ENCODE results near the gene MACROD2.
"Not testable (repeated sequence)": the region's sequence is repeated elsewhere in the genome, so short reads cannot be mapped to it uniquely, and the experiment has no call there.

Gene MACROD2

DNA sequence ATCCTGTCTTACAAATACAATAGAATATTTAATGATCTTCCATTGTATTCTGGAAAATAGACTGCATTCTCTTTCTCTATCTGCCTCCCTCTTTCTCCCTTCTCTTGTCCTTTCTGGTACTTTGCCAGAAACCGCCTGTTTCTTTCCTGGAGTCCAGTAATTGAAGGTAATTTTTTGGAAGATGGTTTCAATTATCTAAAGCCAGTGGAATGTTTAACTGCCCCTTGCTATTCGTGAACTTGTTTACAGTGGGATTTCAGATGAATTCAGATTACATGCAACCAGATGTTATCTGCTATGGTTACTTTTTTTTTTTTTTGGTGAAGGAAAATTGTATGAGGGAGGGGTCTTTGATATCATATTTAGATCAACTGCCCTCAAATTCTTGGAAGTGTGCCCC is 997.6 kb downstream of the MACROD2 start:
- no peak for DNase-seq (ENCODE audit: low read depth)

GRCh38 chr20:14996883-14997672 is 1001.8 kb downstream of the MACROD2 start:
- no peak for DNase-seq (ENCODE audit: low read depth)

DNA sequence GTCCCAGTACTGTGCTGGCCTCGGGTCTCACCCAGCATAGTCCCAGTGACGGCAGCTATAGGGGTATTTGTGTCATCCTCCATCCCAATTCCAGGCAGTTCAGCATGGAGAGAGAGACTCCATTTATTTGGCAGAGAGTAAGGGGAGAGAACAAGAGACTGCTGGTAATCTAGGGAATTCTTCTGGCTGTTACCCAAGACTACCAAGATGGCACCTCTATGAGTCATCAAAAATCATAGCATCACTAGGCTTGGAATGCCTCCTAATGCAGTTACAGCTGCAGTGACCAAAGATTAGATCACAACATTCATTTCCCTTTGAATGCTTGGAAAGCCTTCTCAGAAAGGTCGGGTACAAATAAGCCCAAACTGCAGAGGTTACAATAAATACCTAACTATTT is 1002.5 kb downstream of the MACROD2 start:
- no peak for DNase-seq (ENCODE audit: low read depth)

GRCh38 chr20:15005300-15005986 is 1010.1 kb downstream of the MACROD2 start:
- DNase-seq (ENCODE audit: low read depth), result no peak

DNA sequence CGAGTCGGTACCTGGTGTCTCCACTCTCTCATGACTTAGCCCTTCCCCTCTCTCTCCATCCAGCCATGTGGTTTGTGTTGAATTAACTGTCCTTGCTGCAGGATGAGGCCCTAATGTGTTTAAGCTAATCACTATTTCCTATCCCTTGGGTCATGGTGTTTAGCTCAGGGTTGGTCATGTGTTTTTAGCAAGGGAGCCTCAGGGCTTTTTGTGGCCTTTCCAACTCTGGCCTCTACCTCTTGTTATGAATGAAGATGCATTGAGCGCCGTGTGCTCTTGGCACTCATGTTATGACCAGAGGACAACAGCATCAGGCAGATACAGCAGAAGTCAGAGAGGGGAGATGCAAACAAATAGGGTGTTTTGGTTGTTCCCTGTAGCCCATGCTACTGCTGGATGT is 1016.3 kb downstream of the MACROD2 start:
- no peak for DNase-seq (ENCODE audit: low read depth)

GRCh38 chr20:15012566-15012965 is 1017.2 kb downstream of the MACROD2 start:
- DNase-seq (ENCODE audit: low read depth), result no peak

GRCh38 chr20:15016875-15017274 is 1021.6 kb downstream of the MACROD2 start:
- not testable (repeated sequence) for DNase-seq (ENCODE audit: low read depth)

GRCh38 chr20:15018966-15019365 is 1023.6 kb downstream of the MACROD2 start:
- no peak for DNase-seq (ENCODE audit: low read depth)

DNA sequence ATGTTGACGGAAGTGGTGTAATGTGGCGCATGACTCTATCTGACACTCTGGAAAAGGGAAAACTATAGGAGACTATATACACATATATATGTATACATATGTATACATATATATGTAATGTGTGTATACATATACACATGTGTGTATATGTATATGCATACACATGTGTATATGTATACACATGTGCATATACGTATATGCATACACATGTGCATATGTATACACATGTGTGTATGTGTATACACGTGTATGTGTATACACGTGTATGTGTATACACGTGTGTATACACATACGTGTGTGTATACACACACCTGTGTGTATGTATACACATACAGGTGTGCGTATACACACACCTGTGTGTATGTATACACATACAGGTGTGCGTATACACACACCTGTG is 1025.5 kb downstream of the MACROD2 start:
- no peak for DNase-seq (ENCODE audit: low read depth)

GRCh38 chr20:15022921-15023320 is 1027.6 kb downstream of the MACROD2 start:
- no peak for DNase-seq (ENCODE audit: low read depth)

DNA sequence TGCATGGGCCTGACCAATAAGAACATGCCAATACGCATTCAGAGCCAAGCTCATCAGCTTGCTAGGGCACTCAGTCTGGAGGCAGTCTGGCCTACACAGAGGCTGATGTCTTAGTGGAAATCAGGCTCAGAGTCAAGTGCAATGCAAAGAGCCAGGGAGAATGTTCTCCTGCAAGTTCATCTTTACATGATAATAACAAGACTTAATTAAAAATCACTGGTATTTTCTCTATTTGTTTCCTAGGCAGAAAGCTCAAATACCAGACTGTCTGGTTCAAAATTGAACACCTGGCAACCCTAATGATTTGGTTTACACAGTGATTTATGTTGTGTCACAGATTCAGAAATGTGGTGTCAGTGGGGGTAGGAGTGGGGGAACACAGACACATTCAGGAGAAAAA is 1031.4 kb downstream of the MACROD2 start:
- DNase-seq (ENCODE audit: low read depth), result no peak

DNA sequence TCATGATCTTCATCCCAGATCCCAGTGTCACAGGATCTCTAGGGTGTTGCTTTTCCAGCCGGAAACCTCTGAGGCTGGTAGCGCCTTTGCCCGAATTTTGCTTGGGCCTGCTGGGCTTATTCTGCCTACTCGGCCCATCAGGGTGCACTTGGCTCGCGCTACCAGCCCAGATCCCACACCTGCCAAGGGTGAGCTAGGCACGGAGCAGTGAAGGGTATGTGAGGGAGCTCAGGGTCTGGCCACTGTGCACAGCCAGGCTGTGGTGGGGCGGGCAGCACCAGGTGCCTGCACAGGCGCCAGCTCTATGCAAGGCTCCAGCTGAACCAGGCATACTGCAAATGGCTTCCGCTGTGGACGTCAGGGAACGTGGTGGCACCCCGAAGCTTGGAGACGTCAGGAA is 1035.5 kb downstream of the MACROD2 start:
- no peak for DNase-seq (ENCODE audit: low read depth)

- no peak for DNase-seq (ENCODE audit: low read depth)
Measured at GRCh38 chr20:15031546-15032351, 1036.4 kb downstream of the MACROD2 start.

DNA sequence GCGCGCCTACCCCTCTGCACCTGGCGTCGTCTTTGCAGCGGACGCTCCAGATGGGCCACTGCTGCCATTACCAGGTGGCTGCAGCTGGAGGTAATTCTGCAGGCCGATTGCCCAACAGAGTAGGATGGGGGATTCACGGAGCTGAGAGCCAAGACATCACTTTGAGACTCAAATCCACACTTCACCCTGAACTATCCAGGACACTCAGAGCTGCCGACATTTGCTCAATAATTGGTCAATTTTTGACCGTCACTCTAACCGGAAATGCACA is 1037.0 kb downstream of the MACROD2 start:
- DNase-seq (ENCODE audit: low read depth), result no peak

DNA sequence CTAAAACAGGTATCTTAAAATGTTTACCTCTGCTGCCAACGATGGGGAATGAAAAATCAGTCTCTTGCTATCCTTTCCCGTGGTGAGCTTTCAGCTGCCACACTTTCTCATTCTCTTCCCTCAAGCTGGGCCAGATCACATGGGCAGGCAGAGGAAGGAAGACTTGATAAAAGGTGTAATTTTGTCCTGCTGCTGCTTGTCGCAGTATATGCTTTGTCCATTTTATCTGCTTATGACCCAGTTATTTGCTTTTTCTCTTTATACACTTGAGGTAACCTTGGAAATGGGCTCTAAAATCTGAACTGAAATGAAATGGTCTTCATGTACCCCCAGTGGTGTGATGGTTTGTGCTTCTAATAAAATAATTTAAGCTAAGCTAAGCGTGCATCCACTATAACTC is 1038.0 kb downstream of the MACROD2 start:
- DNase-seq (ENCODE audit: low read depth), result no peak

DNA sequence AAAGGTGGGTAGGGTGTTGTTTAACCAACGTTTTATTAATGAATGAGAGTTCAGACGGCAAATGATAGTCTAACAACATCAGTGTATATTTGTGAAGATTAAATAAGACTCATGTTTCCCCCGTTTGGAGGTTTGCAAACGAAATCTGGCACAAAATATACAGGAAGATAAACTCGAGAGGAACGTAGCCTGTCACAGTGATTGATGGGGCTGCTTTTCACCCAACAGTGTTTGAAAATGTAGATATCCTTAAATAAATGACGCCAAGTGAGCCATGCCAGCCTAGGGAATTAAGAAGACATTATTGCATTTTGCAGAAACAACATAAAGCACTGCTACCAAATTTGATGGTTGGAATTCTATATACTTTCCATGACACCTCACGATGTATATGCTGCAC is 1038.6 kb downstream of the MACROD2 start:
- DNase-seq (ENCODE audit: low read depth), result no peak

GRCh38 chr20:15036948-15037347 is 1041.6 kb downstream of the MACROD2 start:
- no peak for DNase-seq (ENCODE audit: low read depth)

GRCh38 chr20:15039088-15039752 is 1043.9 kb downstream of the MACROD2 start:
- no peak for DNase-seq (ENCODE audit: low read depth)

GRCh38 chr20:15042723-15043122 is 1047.4 kb downstream of the MACROD2 start:
- no peak for DNase-seq (ENCODE audit: low read depth)

GRCh38 chr20:15045246-15045645 is 1049.9 kb downstream of the MACROD2 start:
- DNase-seq (ENCODE audit: low read depth), result no peak

- no peak for DNase-seq (ENCODE audit: low read depth)
Measured at GRCh38 chr20:15047042-15047441, 1051.7 kb downstream of the MACROD2 start.

- no peak for DNase-seq (ENCODE audit: low read depth)
Measured at GRCh38 chr20:15047601-15048000, 1052.3 kb downstream of the MACROD2 start.

GRCh38 chr20:15056246-15056645 is 1060.9 kb downstream of the MACROD2 start:
- DNase-seq (ENCODE audit: low read depth), result no peak
